PC-9 (cell line): ENCODE data around the gene JAGN1. TPM values are rescaled to one million over a fixed set of nuclear protein-coding genes. Genes with fewer than 3 reads are reported as not detected.

Source experiments
- BruUV-seq: library from RNA; stranded (reverse); fragments of 400-500 nt; replicated peaks from 2 replicates; lab custom pipeline; 2021; lab: Mats Ljungman, UMichigan
- CTCF ChIA-PET: fragments of 300-600 bp; sonication (Branson Sonifier 250); formaldehyde crosslinking; loops from one replicate; lab custom pipeline; 2022; ENCODE audit warnings: antibody characterized with exemption; lab: Charles Lee
- POLR2A ChIA-PET: fragments of 300-600 bp; sonication (Branson Sonifier 250); formaldehyde crosslinking; loops from one replicate; lab custom pipeline; 2022; ENCODE audit warnings: antibody characterized with exemption; ENCODE audit not compliant: unreplicated experiment; lab: Charles Lee
- DNase-seq, 2 experiments: peaks; one replicate each; pipeline versions ENCODE4 v3.0.0 to v3.0.0-alpha.2; 2015 to 2022; ENCODE audit warnings: mixed read lengths in 1 of 2
- H2AFZ ChIP-seq: fragments of 200-600 bp; sonication (generic); 2 replicates; pipeline ENCODE4 v1.8.1; 2017; ENCODE audit warnings: antibody characterized with exemption
- H3F3A ChIP-seq: fragments of 200-600 bp; sonication (generic); 2 replicates; pipeline ENCODE4 v1.8.1; 2017; ENCODE audit warnings: antibody characterized with exemption, mild to moderate bottlenecking, low read depth; ENCODE audit not compliant: insufficient read depth
- H3K27ac ChIP-seq: fragments of 200-600 bp; sonication (generic); 2 replicates; pipeline ENCODE4 v1.6.1; 2016; ENCODE audit warnings: mixed run types
- H3K27me3 ChIP-seq: fragments of 200-600 bp; sonication (generic); 2 replicates; pipeline ENCODE4 v1.6.1; 2016; ENCODE audit warnings: low read depth, mixed run types; ENCODE audit not compliant: insufficient read depth
- H3K36me3 ChIP-seq: fragments of 200-600 bp; sonication (generic); 2 replicates; pipeline ENCODE4 v1.6.1; 2016; ENCODE audit warnings: low read depth, mixed run types
- H3K4me1 ChIP-seq: fragments of 200-600 bp; sonication (generic); replicated peaks from 2 replicates; pipeline ENCODE4 v1.6.1; 2016; ENCODE audit warnings: mixed run types; ENCODE audit not compliant: insufficient read depth
- H3K4me2 ChIP-seq: fragments of 200-600 bp; sonication (generic); 2 replicates; pipeline ENCODE4 v1.6.1; 2017; ENCODE audit warnings: mixed run types
- H3K4me3 ChIP-seq: fragments of 200-600 bp; sonication (generic); 2 replicates; pipeline ENCODE4 v1.6.1; 2016; ENCODE audit warnings: mixed run types
- H3K79me2 ChIP-seq: fragments of 200-600 bp; sonication (generic); 2 replicates; pipeline ENCODE4 v1.6.1; 2017; ENCODE audit warnings: low read depth, mixed run types
- H3K9me2 ChIP-seq: fragments of 200-600 bp; sonication (generic); 2 replicates; pipeline ENCODE4 v1.8.1; 2017; ENCODE audit warnings: mild to moderate bottlenecking; ENCODE audit not compliant: insufficient read depth
- H3K9me3 ChIP-seq: fragments of 200-600 bp; sonication (generic); 2 replicates; pipeline ENCODE4 v1.8.1; 2016; ENCODE audit warnings: low read depth; ENCODE audit not compliant: insufficient read depth
- H4K20me1 ChIP-seq: fragments of 200-600 bp; sonication (generic); 2 replicates; pipeline ENCODE4 v1.8.1; 2017; ENCODE audit not compliant: insufficient read depth
- CTCF ChIP-seq: fragments of 200-600 bp; sonication (generic); conservative IDR thresholded peaks from 2 replicates; pipeline ENCODE4 v1.6.1; 2017; ENCODE audit warnings: mixed run types, antibody characterized with exemption, mild to moderate bottlenecking, moderate library complexity
- EZH2 ChIP-seq: fragments of 200-600 bp; sonication (generic); IDR thresholded peaks from 2 replicates; pipeline ENCODE4 v1.8.0; 2017; ENCODE audit warnings: antibody characterized with exemption, low read depth
- intact Hi-C: fragments of 100-400 bp; cut with micrococcal nuclease; formaldehyde crosslinking; loops from one replicate; pipeline ENCODE4 v1.10.0; 2022; ENCODE audit not compliant: unreplicated experiment
- total RNA-seq: library from RNA; stranded (reverse); gene quantifications from 2 replicates; pipeline ENCODE4 v1.2.3, GENCODE V29; 2021

JAGN1 gene
- total RNA-seq, 1 experiment from 2014 or later = 52.4 TPM

DNA sequence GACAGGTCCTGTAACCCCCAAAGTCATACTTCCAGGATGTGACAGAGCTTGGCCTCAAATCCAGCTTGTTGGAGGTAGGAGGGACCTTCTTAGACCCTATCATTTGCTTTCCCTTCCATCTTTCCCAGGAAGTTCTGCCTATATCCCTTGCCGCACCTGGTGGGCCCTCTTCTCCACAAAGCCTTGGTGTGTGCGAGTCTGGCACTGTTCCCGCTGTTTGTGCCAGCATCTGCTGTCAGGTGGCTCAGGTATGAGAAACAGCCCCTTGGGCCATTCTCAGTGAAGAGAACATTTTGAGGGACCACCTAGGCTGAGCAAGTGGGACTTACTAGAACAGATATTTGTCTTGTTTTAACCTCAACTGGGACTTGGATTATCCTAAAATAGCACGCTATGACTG, 13.5 kb downstream of the JAGN1 start:
- Histone ChIP-seq H3K9me2 (no peaks in the 10 kb centered on the region), H3K27me3 (no peaks in the 10 kb centered on the region), H3K9me3 (no peaks in the 10 kb centered on the region), H3K79me2 (no peaks in the 10 kb centered on the region), H2AFZ (no peak overlapping the region), H3K4me3 (peak overlapping the region; percentile 50; the same call in 1 of the 2 replicates), H4K20me1 (no peaks in the 10 kb centered on the region), H3K27ac (peak overlapping the region; percentile 25), H3K4me1 (peaks cover 40% of the 10 kb centered on the region), H3F3A (peaks cover 25% of the 10 kb centered on the region), H3K36me3 (0 out of 2 replicates have a peak, but pooled peaks cover 3% of the 10 kb centered on the region), H3K4me2 (peak overlapping the region; percentile 80)
- no peak for TF ChIP-seq CTCF
- intact Hi-C loops = no loop called here
- POLR2A ChIA-PET = interaction anchor here (0.7 kb wide), 1 partner anchor 20 kb away, joined by 3 read pairs; no protein-coding TSS in a partner anchor
- no peak for DNase-seq
- TSS peak; percentile 37 for BruUV-seq
- CTCF ChIA-PET = no interaction called here

GRCh38 chr3:9906480-9906879, 16.1 kb downstream of the JAGN1 start:
- DNase-seq = no peak
- Histone ChIP-seq H3K36me3 (0 out of 2 replicates have a peak, but pooled peaks cover 3% of the 10 kb centered on the region), H4K20me1 (no peaks in the 10 kb centered on the region), H2AFZ (no peak overlapping the region), H3K27ac (no peak overlapping the region), H3K4me1 (peaks cover 43% of the 10 kb centered on the region), H3K9me3 (no peaks in the 10 kb centered on the region), H3K9me2 (no peaks in the 10 kb centered on the region), H3K27me3 (no peaks in the 10 kb centered on the region), H3K4me3 (no peak overlapping the region), H3K79me2 (no peaks in the 10 kb centered on the region), H3F3A (peaks cover 23% of the 10 kb centered on the region; the same call in 1 of the 2 replicates), H3K4me2 (no peak overlapping the region)
- ChIA-PET CTCF (no interaction called here), POLR2A (interaction anchor here (0.6 kb wide), 1 partner anchor 13 kb away, joined by 7 read pairs; no protein-coding TSS in a partner anchor)
- intact Hi-C loops = no loop called here
- TF ChIP-seq EZH2 (no peak), CTCF (no peak)
- no TSS peak for BruUV-seq

DNA sequence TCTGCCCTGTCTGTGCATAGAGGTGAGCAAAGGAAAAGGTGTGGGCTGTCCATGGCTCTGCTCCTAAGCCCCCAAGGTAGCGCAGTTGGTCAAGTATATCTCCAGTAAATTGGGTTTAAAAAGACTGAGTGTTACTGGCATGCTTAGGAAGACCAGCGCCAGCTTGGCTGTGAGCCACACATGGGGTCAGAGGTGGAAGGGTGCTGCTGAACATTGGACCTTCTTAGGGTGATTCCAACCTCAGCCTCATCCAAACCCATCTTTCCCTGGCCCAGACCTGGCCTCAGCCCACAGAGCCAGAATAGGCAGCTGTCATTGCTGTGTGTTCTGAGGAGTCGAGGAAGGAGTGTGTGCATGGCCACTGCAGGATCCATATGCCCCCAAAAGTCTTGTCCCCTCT, 17.9 kb downstream of the JAGN1 start:
- Histone ChIP-seq H4K20me1 (no peaks in the 10 kb centered on the region), H3K79me2 (no peaks in the 10 kb centered on the region), H3K9me2 (no peaks in the 10 kb centered on the region), H3K27me3 (no peaks in the 10 kb centered on the region), H3F3A (peaks cover 38% of the 10 kb centered on the region), H3K4me1 (peaks cover 47% of the 10 kb centered on the region), H3K36me3 (0 out of 2 replicates have a peak, but pooled peaks cover 3% of the 10 kb centered on the region), H3K27ac (no peak overlapping the region), H2AFZ (no peak overlapping the region), H3K9me3 (no peaks in the 10 kb centered on the region), H3K4me3 (no peak overlapping the region), H3K4me2 (no peak overlapping the region)
- TF ChIP-seq EZH2 (no peak), CTCF (no peak)
- ChIA-PET CTCF (no interaction called here), POLR2A (no interaction called here)
- no TSS peak for BruUV-seq
- DNase-seq = no peak
- intact Hi-C loops = no loop called here
